CD4-positive, alpha-beta T cell treated with Interleukin-10 for 1 hour (primary cell): ENCODE results near the gene VBP1.
"Not testable (repeated sequence)": the region's sequence is repeated elsewhere in the genome, so short reads cannot be mapped to it uniquely, and the experiment has no call there.

Experiments
- DNase-seq: peaks from one replicate; pipeline ENCODE4 v3.0.0-alpha.2; 2020

VBP1 gene

DNA sequence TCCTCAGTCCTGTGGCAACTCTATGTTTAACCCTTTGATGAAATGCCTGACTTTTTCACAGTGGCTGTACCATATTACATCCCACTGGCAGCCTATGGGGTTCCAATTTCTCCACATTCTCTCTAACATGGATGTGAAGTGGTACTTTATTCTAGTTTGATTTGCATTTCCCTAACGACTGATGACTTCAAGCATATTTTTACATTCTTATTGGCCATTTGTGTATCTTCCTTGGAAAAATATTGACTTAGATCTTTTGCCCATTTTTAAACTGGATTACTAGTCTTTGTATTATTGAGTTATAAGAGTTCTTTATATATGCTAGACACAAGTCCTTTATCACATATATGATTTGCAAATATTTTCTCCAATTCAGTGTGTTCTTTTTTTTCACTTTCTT, 50.2 kb downstream of the VBP1 start:
- DNase-seq: no peak

DNA sequence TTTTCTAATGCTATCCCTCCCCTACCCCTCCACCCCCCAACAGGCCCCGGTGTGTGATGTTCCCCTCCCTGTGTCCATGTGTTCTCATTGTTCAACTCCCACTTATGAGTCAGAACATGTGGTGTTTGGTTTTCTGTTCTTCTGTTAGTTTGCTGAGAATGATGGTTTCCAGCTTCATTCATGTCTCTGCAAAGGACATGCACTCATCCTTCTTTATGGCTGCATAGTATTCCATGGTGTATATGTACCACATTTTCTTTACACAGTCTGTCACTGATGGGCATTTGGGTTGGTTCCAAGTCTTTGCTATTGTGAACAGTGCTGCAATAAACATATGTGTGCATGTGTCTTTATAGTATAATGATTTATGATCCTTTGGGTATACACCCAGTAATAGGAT, 51.7 kb downstream of the VBP1 start:
- not testable (repeated sequence) for DNase-seq

DNA sequence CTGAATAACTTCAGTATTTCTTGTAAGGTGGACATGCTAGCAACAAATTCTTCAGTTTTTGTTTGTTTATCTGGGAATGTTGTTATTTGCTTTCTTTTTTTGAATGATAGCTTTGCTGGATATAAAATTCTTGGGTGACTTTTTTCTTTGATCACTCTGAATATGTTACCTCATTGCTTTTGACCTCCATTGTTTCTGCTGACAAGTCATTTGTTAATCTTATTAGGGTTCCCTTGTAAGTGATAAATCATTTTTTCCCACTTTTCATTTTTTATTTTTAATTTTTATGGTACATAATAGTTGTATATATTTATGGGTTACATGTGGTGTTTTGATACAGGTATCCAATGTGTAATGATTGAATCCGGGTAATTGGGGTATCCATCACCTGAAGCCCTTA, 54.7 kb downstream of the VBP1 start:
- DNase-seq: no peak

DNA sequence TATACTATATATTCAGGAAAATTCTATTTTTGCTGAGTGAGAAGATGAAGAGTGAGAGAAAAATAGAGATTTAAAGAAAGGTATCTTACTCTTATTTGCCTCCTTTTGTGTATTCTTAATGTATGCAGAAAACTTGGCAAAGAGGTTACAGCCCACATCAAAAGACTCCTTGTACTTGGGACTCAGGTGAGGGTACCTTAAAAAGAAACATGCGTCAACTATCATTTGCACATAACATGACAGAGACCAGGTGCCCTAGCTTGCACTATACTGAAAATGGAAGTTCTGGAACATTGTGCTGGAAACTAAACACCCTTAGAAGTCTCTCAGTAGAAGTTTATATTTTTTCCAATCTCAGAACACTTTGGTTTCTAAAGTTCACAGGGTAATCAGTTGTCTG, 63.6 kb downstream of the VBP1 start:
- DNase-seq: no peak
